ENCODE results near the gene SRR. TPM values are rescaled to one million over a fixed set of nuclear protein-coding genes. Genes with fewer than 3 reads are reported as not detected.

The SRR gene
- polyA plus RNA-seq, 1 donor: 8.4 TPM

- peaks cover 15% of the 10 kb centered on the region for H3K4me1 ChIP-seq (ENCODE audit: control insufficient read depth, insufficient read depth, low read length)
- H3K9me3 ChIP-seq (ENCODE audit: control insufficient read depth, low read depth, low read length): no peaks in the 10 kb centered on the region
- WGBS (ENCODE audit: insufficient coverage, low lambda C conversion rate): no CpG with 5 or more reads among the region's 5 CpGs
- peak overlapping the region; percentile 54 for H3K4me3 ChIP-seq (ENCODE audit: low read length)
- H3K27ac ChIP-seq (ENCODE audit: low read length): no peak overlapping the region
- H3K27me3 ChIP-seq (ENCODE audit: control insufficient read depth, insufficient read depth, low read length): no peaks in the 10 kb centered on the region
- peaks cover 22% of the 10 kb centered on the region for H3K36me3 ChIP-seq (ENCODE audit: control insufficient read depth, insufficient read depth, low read length)
- no peak for DNase-seq
These were observed 34.5 kb downstream of the SRR start for GRCh38 chr17:2338315-2338657.

GRCh38 chr17:2343421-2343820 lies 39.7 kb downstream of the SRR start:
- WGBS (ENCODE audit: insufficient coverage, low lambda C conversion rate): no CpG with 5 or more reads among the region's 5 CpGs
- Histone ChIP-seq H3K36me3 (ENCODE audit: control insufficient read depth, insufficient read depth, low read length) (peaks cover 11% of the 10 kb centered on the region), H3K27ac (ENCODE audit: low read length) (peak overlapping the region; percentile 4), H3K4me1 (ENCODE audit: control insufficient read depth, insufficient read depth, low read length) (peaks cover 20% of the 10 kb centered on the region), H3K9me3 (ENCODE audit: control insufficient read depth, low read depth, low read length) (no peaks in the 10 kb centered on the region), H3K27me3 (ENCODE audit: control insufficient read depth, insufficient read depth, low read length) (no peaks in the 10 kb centered on the region), H3K4me3 (ENCODE audit: low read length) (no peak overlapping the region)
- DNase-seq: peak; percentile 62 to 74

GRCh38 chr17:2344528-2344927 lies 40.8 kb downstream of the SRR start:
- peaks cover 23% of the 10 kb centered on the region for H3K4me1 ChIP-seq (ENCODE audit: control insufficient read depth, insufficient read depth, low read length)
- no peak overlapping the region for H3K27ac ChIP-seq (ENCODE audit: low read length)
- H3K36me3 ChIP-seq (ENCODE audit: control insufficient read depth, insufficient read depth, low read length): peaks cover 13% of the 10 kb centered on the region
- no peak for DNase-seq
- H3K4me3 ChIP-seq (ENCODE audit: low read length): no peak overlapping the region
- H3K9me3 ChIP-seq (ENCODE audit: control insufficient read depth, low read depth, low read length): no peaks in the 10 kb centered on the region
- no CpG with 5 or more reads among the region's 10 CpGs for WGBS (ENCODE audit: insufficient coverage, low lambda C conversion rate)
- H3K27me3 ChIP-seq (ENCODE audit: control insufficient read depth, insufficient read depth, low read length): no peaks in the 10 kb centered on the region

GRCh38 chr17:2346475-2346874 lies 42.7 kb downstream of the SRR start:
- WGBS (ENCODE audit: insufficient coverage, low lambda C conversion rate): no CpG with 5 or more reads among the region's 8 CpGs
- Histone ChIP-seq H3K27me3 (ENCODE audit: control insufficient read depth, insufficient read depth, low read length) (no peaks in the 10 kb centered on the region), H3K36me3 (ENCODE audit: control insufficient read depth, insufficient read depth, low read length) (peaks cover 16% of the 10 kb centered on the region), H3K9me3 (ENCODE audit: control insufficient read depth, low read depth, low read length) (no peaks in the 10 kb centered on the region), H3K4me1 (ENCODE audit: control insufficient read depth, insufficient read depth, low read length) (peaks cover 23% of the 10 kb centered on the region), H3K4me3 (ENCODE audit: low read length) (no peak overlapping the region), H3K27ac (ENCODE audit: low read length) (no peak overlapping the region)
- DNase-seq: no peak

GRCh38 chr17:2347805-2348685 lies 44.3 kb downstream of the SRR start:
- peaks cover 14% of the 10 kb centered on the region for H3K36me3 ChIP-seq (ENCODE audit: control insufficient read depth, insufficient read depth, low read length)
- WGBS (ENCODE audit: insufficient coverage, low lambda C conversion rate): 60% methylated on average over 1 of the region's 11 CpGs
- peaks cover 22% of the 10 kb centered on the region for H3K4me1 ChIP-seq (ENCODE audit: control insufficient read depth, insufficient read depth, low read length)
- H3K4me3 ChIP-seq (ENCODE audit: low read length): no peak overlapping the region
- peak; percentile 69 to 80 for DNase-seq
- H3K27ac ChIP-seq (ENCODE audit: low read length): peak overlapping the region; percentile 35
- no peaks in the 10 kb centered on the region for H3K27me3 ChIP-seq (ENCODE audit: control insufficient read depth, insufficient read depth, low read length)
- no peaks in the 10 kb centered on the region for H3K9me3 ChIP-seq (ENCODE audit: control insufficient read depth, low read depth, low read length)

GRCh38 chr17:2351269-2351668 lies 47.5 kb downstream of the SRR start:
- Histone ChIP-seq H3K36me3 (ENCODE audit: control insufficient read depth, insufficient read depth, low read length) (peaks cover 5% of the 10 kb centered on the region), H3K27me3 (ENCODE audit: control insufficient read depth, insufficient read depth, low read length) (no peaks in the 10 kb centered on the region), H3K27ac (ENCODE audit: low read length) (no peak overlapping the region), H3K9me3 (ENCODE audit: control insufficient read depth, low read depth, low read length) (no peaks in the 10 kb centered on the region), H3K4me3 (ENCODE audit: low read length) (no peak overlapping the region), H3K4me1 (ENCODE audit: control insufficient read depth, insufficient read depth, low read length) (peaks cover 12% of the 10 kb centered on the region)
- DNase-seq: no peak
- no CpG with 5 or more reads among the region's 6 CpGs for WGBS (ENCODE audit: insufficient coverage, low lambda C conversion rate)

- Histone ChIP-seq H3K27ac (ENCODE audit: low read length) (no peak overlapping the region), H3K4me1 (ENCODE audit: control insufficient read depth, insufficient read depth, low read length) (peaks cover 3% of the 10 kb centered on the region), H3K27me3 (ENCODE audit: control insufficient read depth, insufficient read depth, low read length) (no peaks in the 10 kb centered on the region), H3K9me3 (ENCODE audit: control insufficient read depth, low read depth, low read length) (no peaks in the 10 kb centered on the region), H3K4me3 (ENCODE audit: low read length) (no peak overlapping the region), H3K36me3 (ENCODE audit: control insufficient read depth, insufficient read depth, low read length) (peaks cover 9% of the 10 kb centered on the region)
- DNase-seq: no peak
- 100% methylated on average over 1 of the region's 8 CpGs for WGBS (ENCODE audit: insufficient coverage, low lambda C conversion rate)
These were observed 50.6 kb downstream of the SRR start for GRCh38 chr17:2354311-2354710.

- WGBS (ENCODE audit: insufficient coverage, low lambda C conversion rate): no CpG with 5 or more reads among the region's 4 CpGs
- peaks cover 10% of the 10 kb centered on the region for H3K36me3 ChIP-seq (ENCODE audit: control insufficient read depth, insufficient read depth, low read length)
- DNase-seq: no peak
- no peak overlapping the region for H3K27ac ChIP-seq (ENCODE audit: low read length)
- peaks cover 4% of the 10 kb centered on the region for H3K4me1 ChIP-seq (ENCODE audit: control insufficient read depth, insufficient read depth, low read length)
- no peaks in the 10 kb centered on the region for H3K27me3 ChIP-seq (ENCODE audit: control insufficient read depth, insufficient read depth, low read length)
- H3K9me3 ChIP-seq (ENCODE audit: control insufficient read depth, low read depth, low read length): no peaks in the 10 kb centered on the region
- no peak overlapping the region for H3K4me3 ChIP-seq (ENCODE audit: low read length)
These were observed 53.5 kb downstream of the SRR start for GRCh38 chr17:2357237-2357636.

GRCh38 chr17:2357931-2358434 lies 54.2 kb downstream of the SRR start:
- Histone ChIP-seq H3K9me3 (ENCODE audit: control insufficient read depth, low read depth, low read length) (no peaks in the 10 kb centered on the region), H3K36me3 (ENCODE audit: control insufficient read depth, insufficient read depth, low read length) (peaks cover 15% of the 10 kb centered on the region), H3K4me3 (ENCODE audit: low read length) (no peak overlapping the region), H3K27ac (ENCODE audit: low read length) (no peak overlapping the region), H3K27me3 (ENCODE audit: control insufficient read depth, insufficient read depth, low read length) (no peaks in the 10 kb centered on the region), H3K4me1 (ENCODE audit: control insufficient read depth, insufficient read depth, low read length) (peaks cover 4% of the 10 kb centered on the region)
- DNase-seq: no peak
- WGBS (ENCODE audit: insufficient coverage, low lambda C conversion rate): no CpG with 5 or more reads among the region's 10 CpGs

GRCh38 chr17:2361010-2361760 lies 57.4 kb downstream of the SRR start:
- DNase-seq: no peak
- peaks cover 39% of the 10 kb centered on the region for H3K36me3 ChIP-seq (ENCODE audit: control insufficient read depth, insufficient read depth, low read length)

More at GRCh38 chr17:2361010-2361760, 57.4 kb downstream of the SRR start:
- no peaks in the 10 kb centered on the region for H3K9me3 ChIP-seq (ENCODE audit: control insufficient read depth, low read depth, low read length)
- H3K4me3 ChIP-seq (ENCODE audit: low read length): no peak overlapping the region
- no peaks in the 10 kb centered on the region for H3K27me3 ChIP-seq (ENCODE audit: control insufficient read depth, insufficient read depth, low read length)
- no peak overlapping the region for H3K27ac ChIP-seq (ENCODE audit: low read length)
- WGBS (ENCODE audit: insufficient coverage, low lambda C conversion rate): 70% methylated on average over 2 of the region's 21 CpGs
- peaks cover 4% of the 10 kb centered on the region for H3K4me1 ChIP-seq (ENCODE audit: control insufficient read depth, insufficient read depth, low read length)

Data from large intestine (tissue), 3 donors.